IgD-negative memory B cell (primary cell): ENCODE measurements around the gene TARDBP. TPM values are rescaled to one million over a fixed set of nuclear protein-coding genes. Genes with fewer than 3 reads are reported as not detected.
"Not testable (repeated sequence)": the region's sequence is repeated elsewhere in the genome, so short reads cannot be mapped to it uniquely, and the experiment has no call there.

ENCODE experiments used
- H3K27ac Mint-ChIP-seq, 3 donors: one replicate each; pipeline ENCODE4 v1.8.0; 2020 to 2022; ENCODE audit warnings: mild to moderate bottlenecking in 3 of 3, mixed read lengths in 3 of 3, moderate library complexity in 1 of 3
- H3K27me3 Mint-ChIP-seq: one replicate; pipeline ENCODE4 v1.8.0; 2021; ENCODE audit warnings: mixed read lengths
- H3K36me3 Mint-ChIP-seq: one replicate; pipeline ENCODE4 v1.8.0; 2020; ENCODE audit warnings: mild to moderate bottlenecking, mixed read lengths
- H3K4me1 Mint-ChIP-seq, 3 donors: one replicate each; pipeline ENCODE4 v1.8.0; 2020 to 2022; ENCODE audit warnings: mixed read lengths in 3 of 3, mild to moderate bottlenecking in 1 of 3
- H3K4me3 Mint-ChIP-seq, 4 donors: one replicate each; pipeline ENCODE4 v1.8.0; 2020 to 2022; ENCODE audit warnings: mild to moderate bottlenecking in 4 of 4, mixed read lengths in 4 of 4, moderate library complexity in 3 of 4
- H3K9me3 Mint-ChIP-seq, 3 donors: one replicate each; pipeline ENCODE4 v1.8.0; 2020 to 2021; ENCODE audit warnings: mixed read lengths in 3 of 3, mild to moderate bottlenecking in 1 of 3
- polyA plus RNA-seq: library from polyadenylated mRNA; unstranded; fragments of 300-500 nt; fragmentation: Illumina TruSeq; gene quantifications from one replicate; pipeline ENCODE4 v1.2.3, GENCODE V29; 2021

The TARDBP gene
- polyA plus RNA-seq, 1 donor from 2014 or later: 59.2 TPM

- Mint-ChIP-seq H3K36me3 (no peaks in the 10 kb centered on the region), H3K4me3 (no peak overlapping the region), H3K27me3 (peaks cover 33% of the 10 kb centered on the region), H3K4me1 (peaks cover 5% of the 10 kb centered on the region in 3 donors), H3K27ac (no peak overlapping the region), H3K9me3 (no peaks in the 10 kb centered on the region)
Observed at GRCh38 chr1:10980841-10981727, 31.4 kb upstream of the TARDBP start.

DNA sequence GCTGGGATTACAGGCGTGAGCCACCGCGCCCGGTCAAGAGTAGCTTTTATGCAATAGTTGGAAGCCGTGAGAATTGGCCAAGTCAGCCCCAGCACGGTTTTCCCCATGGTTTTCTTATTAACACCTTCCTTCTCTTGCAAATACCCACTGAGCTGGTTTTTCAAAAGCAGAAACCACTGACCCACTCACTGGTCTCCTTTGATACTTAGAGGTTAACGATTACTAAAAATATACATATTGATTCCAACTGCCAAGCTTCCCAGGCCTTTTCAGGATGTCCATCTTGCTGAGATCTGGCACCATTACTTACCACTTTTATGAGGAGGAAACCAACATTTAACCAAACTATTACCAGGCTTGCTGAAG, 25.9 kb upstream of the TARDBP start:
- Mint-ChIP-seq H3K4me1 (peaks cover 5 to 9% (median 6%) of the 10 kb centered on the region in 3 donors), H3K27me3 (peaks cover 4% of the 10 kb centered on the region), H3K36me3 (no peaks in the 10 kb centered on the region), H3K4me3 (no peak overlapping the region), H3K9me3 (no peaks in the 10 kb centered on the region), H3K27ac (no peak overlapping the region)

DNA sequence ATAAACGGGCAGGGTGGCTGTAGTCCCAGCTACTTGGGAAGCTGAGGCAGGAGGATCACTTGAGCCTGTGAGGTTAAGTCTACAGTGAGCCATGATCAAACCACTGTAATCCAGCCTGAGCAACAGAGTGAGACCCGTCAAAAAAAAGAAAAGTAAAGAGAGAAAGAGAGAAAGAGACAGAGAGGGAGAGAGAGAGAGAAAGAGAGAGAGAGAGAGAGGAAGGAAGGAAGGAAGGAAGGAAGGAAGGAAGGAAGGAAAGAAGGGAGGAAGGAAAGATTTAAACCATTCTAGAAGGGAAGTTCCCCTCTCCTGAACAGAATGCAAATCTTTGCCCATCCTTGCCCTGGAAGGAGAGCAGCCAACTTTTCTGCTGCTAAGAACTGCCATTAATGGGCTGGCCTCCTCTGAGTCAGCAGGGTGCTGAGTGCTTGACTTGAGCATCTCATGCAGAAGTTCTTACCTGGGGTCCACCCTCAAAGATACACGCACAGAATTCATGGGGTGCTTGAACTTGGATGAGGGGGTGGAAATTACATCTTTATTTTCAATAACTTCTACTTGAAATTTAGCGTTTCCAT, 24.5 kb upstream of the TARDBP start:
- Mint-ChIP-seq H3K27ac (no peak overlapping the region), H3K4me3 (no peak overlapping the region), H3K36me3 (no peaks in the 10 kb centered on the region), H3K4me1 (peaks cover 5 to 13% (median 6%) of the 10 kb centered on the region in 3 donors), H3K27me3 (peaks cover 4% of the 10 kb centered on the region), H3K9me3 (no peaks in the 10 kb centered on the region)

- Mint-ChIP-seq H3K27me3 (no peaks in the 10 kb centered on the region), H3K36me3 (no peaks in the 10 kb centered on the region), H3K4me3 (no peak overlapping the region), H3K27ac (no peak overlapping the region), H3K9me3 (no peaks in the 10 kb centered on the region), H3K4me1 (peaks cover 5 to 13% (median 6%) of the 10 kb centered on the region in 3 donors)
Observed at GRCh38 chr1:10989095-10989494, 23.4 kb upstream of the TARDBP start.

DNA sequence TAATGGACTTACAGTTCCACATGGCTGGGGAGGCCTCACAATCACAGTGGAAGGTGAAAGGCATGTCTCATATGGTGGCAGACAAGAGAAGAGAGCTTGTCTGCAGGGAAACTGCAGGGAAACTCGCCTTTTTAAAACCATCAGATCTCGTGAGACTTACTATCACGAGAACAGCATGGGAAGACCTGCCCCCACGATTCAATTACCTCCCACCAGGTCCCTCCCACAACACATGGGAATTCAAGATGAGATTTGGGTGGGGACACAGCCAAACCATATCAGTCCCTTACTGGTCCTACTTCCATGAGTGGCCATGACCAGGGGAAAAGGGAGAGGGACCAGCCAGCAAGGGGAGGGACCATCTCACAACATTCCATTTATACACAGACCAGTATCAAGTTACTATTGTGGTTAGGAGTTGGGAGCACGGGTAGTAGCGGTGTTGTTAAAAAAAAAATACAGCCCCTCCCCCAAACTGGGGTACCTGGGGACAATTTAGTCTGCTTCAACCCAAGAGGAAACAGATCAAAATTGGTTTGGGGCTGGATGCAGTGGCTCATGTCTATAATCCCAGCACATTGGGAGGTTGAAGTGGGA, 22.4 kb upstream of the TARDBP start:
- not testable (repeated sequence) for H3K4me3 Mint-ChIP-seq, H3K27me3 Mint-ChIP-seq, H3K36me3 Mint-ChIP-seq, H3K9me3 Mint-ChIP-seq, H3K27ac Mint-ChIP-seq
- H3K4me1 Mint-ChIP-seq: peaks cover 5 to 13% (median 6%) of the 10 kb centered on the region in 3 donors

DNA sequence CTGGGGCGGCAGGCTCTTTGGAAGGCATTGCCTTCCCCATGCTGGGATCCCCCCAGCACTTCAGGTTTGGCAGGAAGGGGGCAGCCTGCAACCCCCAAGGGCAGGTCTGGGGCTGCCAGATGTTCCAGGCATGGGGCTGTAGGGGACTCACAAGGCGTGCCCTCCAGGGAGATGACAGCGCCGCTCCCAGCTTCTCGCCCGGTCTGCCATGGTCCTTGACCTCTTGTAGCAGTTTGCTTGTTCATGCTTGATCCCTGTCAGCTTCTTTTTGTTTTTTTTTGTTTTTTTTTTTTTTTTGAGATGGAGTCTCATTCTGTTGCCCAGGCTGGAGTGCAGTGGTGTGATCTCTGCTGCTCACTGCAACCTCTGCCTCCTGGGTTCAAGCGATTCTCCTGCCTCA, 21.6 kb upstream of the TARDBP start:
- H3K27ac Mint-ChIP-seq: peak overlapping the region in 1 of 3 donors; percentile 47
- peaks cover 1 to 10% (median 5%) of the 10 kb centered on the region in 3 donors for H3K4me1 Mint-ChIP-seq
- H3K4me3 Mint-ChIP-seq: no peak overlapping the region
- no peaks in the 10 kb centered on the region for H3K9me3 Mint-ChIP-seq
- H3K36me3 Mint-ChIP-seq: no peaks in the 10 kb centered on the region
- no peaks in the 10 kb centered on the region for H3K27me3 Mint-ChIP-seq

DNA sequence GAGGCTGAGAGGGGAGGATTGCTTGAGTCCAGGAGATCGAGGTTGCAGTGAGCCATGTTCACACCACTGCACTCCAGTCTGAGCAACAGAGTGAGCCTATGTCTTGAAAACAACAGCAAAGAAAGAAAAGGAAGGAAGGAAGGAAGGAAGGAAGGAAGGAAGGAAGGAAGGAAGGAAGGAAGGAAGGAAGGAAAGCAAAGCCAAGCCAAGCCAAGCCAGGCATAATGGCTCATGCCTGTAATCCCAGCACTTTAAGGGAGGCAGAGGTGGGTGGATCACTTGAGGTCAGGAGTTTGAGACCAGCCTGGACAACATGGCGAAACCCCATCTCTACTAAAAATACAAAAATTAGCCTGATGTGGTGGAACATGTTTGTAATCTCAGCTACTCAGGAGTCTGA, 20.4 kb upstream of the TARDBP start:
- H3K4me3 Mint-ChIP-seq, H3K4me1 Mint-ChIP-seq, H3K27me3 Mint-ChIP-seq, H3K9me3 Mint-ChIP-seq, H3K27ac Mint-ChIP-seq, H3K36me3 Mint-ChIP-seq: not testable (repeated sequence)

- Mint-ChIP-seq H3K9me3 (peaks cover 0 to 2% (median 0%) of the 10 kb centered on the region in 3 donors), H3K27me3 (no peaks in the 10 kb centered on the region), H3K27ac (no peak overlapping the region), H3K4me3 (no peak overlapping the region), H3K36me3 (no peaks in the 10 kb centered on the region), H3K4me1 (peaks cover 0 to 3% (median 0%) of the 10 kb centered on the region in 3 donors)
Observed at GRCh38 chr1:10992864-10993263, 19.6 kb upstream of the TARDBP start.

DNA sequence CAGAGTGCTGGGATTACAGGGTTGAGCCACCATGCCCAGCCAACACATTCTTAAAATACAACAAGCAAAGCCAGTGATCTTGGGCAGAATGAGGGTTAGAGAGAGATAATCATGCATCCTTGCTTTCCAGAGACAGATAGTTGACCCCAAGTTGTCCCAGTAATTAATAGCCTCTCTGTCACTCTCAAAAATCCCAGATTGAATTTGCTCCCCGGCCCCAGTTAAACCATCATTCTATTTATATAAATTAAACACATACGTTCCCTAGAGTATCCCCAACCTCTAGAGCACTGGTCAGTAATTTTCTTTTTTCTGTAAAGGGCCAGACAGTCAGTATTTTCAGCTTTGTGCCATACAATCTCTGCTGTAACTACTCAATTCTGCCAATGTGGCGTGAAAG, 16.4 kb upstream of the TARDBP start:
- Mint-ChIP-seq H3K27me3 (no peaks in the 10 kb centered on the region), H3K9me3 (peaks cover 0 to 13% (median 3%) of the 10 kb centered on the region in 3 donors), H3K36me3 (peaks cover 4% of the 10 kb centered on the region), H3K4me3 (peak overlapping the region in 1 of 4 donors; percentile 47), H3K4me1 (peaks cover 0 to 3% (median 0%) of the 10 kb centered on the region in 3 donors), H3K27ac (no peak overlapping the region)

DNA sequence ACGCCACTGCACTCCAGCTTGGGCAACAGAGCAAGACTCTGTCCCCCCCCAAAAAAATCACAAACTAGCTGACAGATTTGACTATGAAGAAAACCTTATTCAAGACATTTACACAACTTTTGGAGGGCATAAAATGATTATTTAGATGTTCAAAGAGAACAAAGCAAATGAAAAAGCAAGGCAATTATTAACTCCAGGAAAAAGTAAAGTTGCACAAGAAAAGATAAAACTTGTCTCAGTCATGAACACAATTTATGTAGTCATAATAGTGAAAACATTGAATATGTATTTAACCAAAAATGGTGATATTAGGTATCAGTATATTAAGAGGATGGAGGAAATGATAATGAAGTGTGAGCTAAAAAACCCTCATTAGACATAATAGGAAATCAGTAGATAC, 11.9 kb upstream of the TARDBP start:
- Mint-ChIP-seq H3K27me3 (no peaks in the 10 kb centered on the region), H3K9me3 (peaks cover 0 to 13% (median 3%) of the 10 kb centered on the region in 3 donors), H3K27ac (no peak overlapping the region), H3K36me3 (peaks cover 4% of the 10 kb centered on the region), H3K4me1 (no peaks in the 10 kb centered on the region), H3K4me3 (no peak overlapping the region)

DNA sequence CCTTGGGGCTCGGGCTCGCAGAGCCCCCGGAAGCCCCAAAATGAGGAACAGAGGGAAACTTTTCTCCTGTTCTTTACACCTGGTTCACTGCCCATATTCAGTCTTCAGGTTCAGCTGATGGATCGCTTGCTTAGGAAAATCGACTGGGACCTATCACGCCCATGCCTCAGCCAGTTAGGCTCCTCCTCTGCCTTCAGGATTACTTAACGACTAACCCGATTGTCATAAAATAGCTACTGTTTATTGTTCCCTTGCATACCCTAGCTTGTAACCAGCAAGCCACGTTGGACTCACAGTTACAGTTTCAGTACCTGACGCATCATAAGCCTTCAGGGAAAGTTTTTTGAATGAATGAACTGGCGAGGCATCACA, 692 bp downstream of the TARDBP start:
- no peaks in the 10 kb centered on the region for H3K27me3 Mint-ChIP-seq
- H3K4me3 Mint-ChIP-seq: peak overlapping the region; percentile 89 to 100 (median 97)
- no peaks in the 10 kb centered on the region for H3K9me3 Mint-ChIP-seq
- H3K27ac Mint-ChIP-seq: peak overlapping the region; percentile 31 to 99 (median 99)
- peaks cover 2% of the 10 kb centered on the region for H3K36me3 Mint-ChIP-seq
- H3K4me1 Mint-ChIP-seq: peaks cover 10 to 17% (median 14%) of the 10 kb centered on the region in 3 donors

GRCh38 chr1:11019358-11019757, 6.9 kb downstream of the TARDBP start:
- H3K4me1 Mint-ChIP-seq: peaks cover 6 to 20% (median 17%) of the 10 kb centered on the region in 3 donors
- not testable (repeated sequence) for H3K9me3 Mint-ChIP-seq, H3K27me3 Mint-ChIP-seq, H3K36me3 Mint-ChIP-seq, H3K27ac Mint-ChIP-seq, H3K4me3 Mint-ChIP-seq

DNA sequence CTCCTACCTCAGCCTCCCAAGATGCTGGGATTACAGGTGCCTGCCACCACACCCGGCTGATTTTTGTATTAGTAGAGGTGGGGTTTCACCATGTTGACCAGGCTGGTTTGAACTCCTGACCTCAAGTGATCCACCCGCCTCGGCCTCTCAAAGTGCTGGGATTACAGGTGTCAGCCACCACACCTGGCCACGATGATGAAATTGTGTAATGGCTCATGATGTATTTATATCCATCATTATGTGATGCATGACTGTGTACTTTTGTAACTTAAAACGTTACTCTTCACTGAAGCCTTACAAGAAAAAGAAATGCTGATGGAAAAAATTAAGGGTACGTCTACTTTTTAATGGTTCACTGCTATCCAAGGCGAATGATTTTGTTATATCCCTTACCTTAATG, 7.5 kb downstream of the TARDBP start:
- no peaks in the 10 kb centered on the region for H3K9me3 Mint-ChIP-seq
- H3K4me1 Mint-ChIP-seq: peaks cover 7 to 19% (median 19%) of the 10 kb centered on the region in 3 donors
- no peaks in the 10 kb centered on the region for H3K27me3 Mint-ChIP-seq
- H3K36me3 Mint-ChIP-seq: peaks cover 10% of the 10 kb centered on the region
- no peak overlapping the region for H3K27ac Mint-ChIP-seq
- no peak overlapping the region for H3K4me3 Mint-ChIP-seq

DNA sequence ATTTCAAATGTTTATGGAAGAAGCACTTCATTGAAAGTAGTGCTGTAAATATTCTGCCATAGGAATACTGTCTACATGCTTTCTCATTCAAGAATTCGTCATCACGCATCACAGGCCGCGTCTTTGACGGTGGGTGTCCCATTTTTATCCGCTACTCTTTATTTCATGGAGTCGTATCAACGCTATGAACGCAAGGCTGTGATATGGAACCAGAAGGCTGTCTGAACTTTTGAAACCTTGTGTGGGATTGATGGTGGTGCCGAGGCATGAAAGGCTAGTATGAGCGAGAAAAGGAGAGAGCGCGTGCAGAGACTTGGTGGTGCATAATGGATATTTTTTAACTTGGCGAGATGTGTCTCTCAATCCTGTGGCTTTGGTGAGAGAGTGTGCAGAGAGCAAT, 10.7 kb downstream of the TARDBP start:
- Mint-ChIP-seq H3K27ac (peak overlapping the region in 1 of 3 donors; percentile 82), H3K9me3 (no peaks in the 10 kb centered on the region), H3K27me3 (no peaks in the 10 kb centered on the region), H3K4me3 (no peak overlapping the region), H3K4me1 (peaks cover 6 to 16% (median 13%) of the 10 kb centered on the region in 3 donors), H3K36me3 (peaks cover 10% of the 10 kb centered on the region)

- no peaks in the 10 kb centered on the region for H3K27me3 Mint-ChIP-seq
- H3K4me1 Mint-ChIP-seq: peaks cover 2 to 10% (median 9%) of the 10 kb centered on the region in 3 donors
- H3K36me3 Mint-ChIP-seq: peaks cover 5% of the 10 kb centered on the region
- peak overlapping the region in 2 of 3 donors; percentile 45 to 56 for H3K27ac Mint-ChIP-seq
- no peak overlapping the region for H3K4me3 Mint-ChIP-seq
- no peaks in the 10 kb centered on the region for H3K9me3 Mint-ChIP-seq
Observed at GRCh38 chr1:11024154-11024873, 11.9 kb downstream of the TARDBP start.
